Activated CD8-positive, alpha-beta T cell treated with anti-CD3 and anti-CD28 coated beads for 36 hours (primary cell): ENCODE measurements around the gene MFAP2. TPM values are rescaled to one million over a fixed set of nuclear protein-coding genes. Genes with fewer than 3 reads are reported as not detected.
"Not testable (repeated sequence)": the region's sequence is repeated elsewhere in the genome, so short reads cannot be mapped to it uniquely, and the experiment has no call there.

Source experiments
- ATAC-seq: fragments of 200-7000 bp; cut with Tn5 transposase; one replicate; pipeline ENCODE4 v1.10.0; 2021; ENCODE audit warnings: mild to moderate bottlenecking, moderate library complexity
- CTCF ChIA-PET: fragments of 350-600 bp; sonication (Branson Sonifier 250); formaldehyde crosslinking; loops from one replicate; lab custom pipeline; 2021; ENCODE audit warnings: antibody characterized with exemption; lab: Charles Lee
- POLR2A ChIA-PET: fragments of 350-600 bp; sonication (Branson Sonifier 250); formaldehyde crosslinking; loops from one replicate; lab custom pipeline; 2021; ENCODE audit warnings: antibody characterized with exemption; lab: Charles Lee
- DNase-seq: peaks from one replicate; pipeline ENCODE4 v3.0.0-alpha.2; 2020
- H3K27ac Mint-ChIP-seq: one replicate; pipeline ENCODE4 v1.8.0; 2021; ENCODE audit warnings: mild to moderate bottlenecking, mixed read lengths
- H3K27me3 Mint-ChIP-seq: one replicate; pipeline ENCODE4 v1.8.0; 2021; ENCODE audit warnings: mixed read lengths
- H3K36me3 Mint-ChIP-seq: one replicate; pipeline ENCODE4 v1.8.0; 2021; ENCODE audit warnings: low read depth, mixed read lengths
- H3K4me1 Mint-ChIP-seq: one replicate; pipeline ENCODE4 v1.8.0; 2021; ENCODE audit warnings: low read depth, mixed read lengths
- H3K4me3 Mint-ChIP-seq: one replicate; pipeline ENCODE4 v1.8.0; 2021; ENCODE audit warnings: mild to moderate bottlenecking, moderate library complexity, mixed read lengths
- H3K9me3 Mint-ChIP-seq: one replicate; pipeline ENCODE4 v1.8.0; 2021; ENCODE audit warnings: mixed read lengths
- CTCF ChIP-seq: fragments of 200-600 bp; IDR thresholded peaks from one replicate; pipeline ENCODE4 v1.8.0; 2022; ENCODE audit warnings: antibody characterized with exemption, mild to moderate bottlenecking
- intact Hi-C: fragments of 100-400 bp; cut with micrococcal nuclease; formaldehyde crosslinking; loops from one replicate; pipeline ENCODE4 v1.10.0; 2022
- total RNA-seq, 2 experiments: library from RNA; stranded (reverse); gene quantifications; one replicate each; pipeline ENCODE4 v1.2.3, GENCODE V29; 2021

MFAP2 gene
- total RNA-seq, 2 experiments from 2014 or later: not detected

- Mint-ChIP-seq H3K27me3 (no peaks in the 10 kb centered on the region), H3K9me3 (no peaks in the 10 kb centered on the region), H3K4me1 (no peaks in the 10 kb centered on the region), H3K4me3 (no peak overlapping the region), H3K27ac (no peak overlapping the region), H3K36me3 (peaks cover 8% of the 10 kb centered on the region)
- DNase-seq: no peak
- CTCF ChIA-PET: interaction anchor here (1.0 kb wide), 1 partner anchor 14 kb away, joined by 3 read pairs; no protein-coding TSS in a partner anchor
- intact Hi-C loops: no loop called here
- no peak for TF ChIP-seq CTCF
- POLR2A ChIA-PET: no interaction called here
- no peak for ATAC-seq
These were observed 33.8 kb downstream of the MFAP2 start for GRCh38 chr1:16946646-16947045.

GRCh38 chr1:16946185-16946584, 34.2 kb downstream of the MFAP2 start:
- H3K27me3 Mint-ChIP-seq, ATAC-seq, H3K27ac Mint-ChIP-seq, H3K4me1 Mint-ChIP-seq, H3K9me3 Mint-ChIP-seq, H3K4me3 Mint-ChIP-seq, H3K36me3 Mint-ChIP-seq, DNase-seq, intact Hi-C loops, POLR2A ChIA-PET: not testable (repeated sequence)
- CTCF ChIA-PET: interaction anchor here (1.0 kb wide), 1 partner anchor 14 kb away, joined by 3 read pairs; no protein-coding TSS in a partner anchor

DNA sequence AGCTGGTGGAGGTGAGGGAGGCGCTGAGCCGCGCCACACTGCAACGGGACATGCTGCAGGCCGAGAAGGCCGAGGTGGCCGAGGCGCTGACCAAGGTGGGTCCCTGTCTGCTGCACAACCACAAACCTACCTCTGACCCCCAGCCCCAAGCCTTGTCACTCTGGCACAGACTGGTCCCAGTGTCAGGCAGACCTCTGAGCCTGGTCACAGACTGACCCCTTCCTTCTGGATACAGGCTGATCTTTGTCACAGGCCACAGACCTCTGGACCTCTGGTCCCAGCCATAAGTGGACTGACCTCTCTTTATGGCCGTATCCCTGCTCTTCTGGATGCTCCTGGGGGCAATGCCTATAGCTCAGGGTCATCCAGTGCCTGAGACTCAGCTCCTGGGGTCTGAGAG, 34.9 kb downstream of the MFAP2 start:
- H3K4me3 Mint-ChIP-seq, intact Hi-C loops, H3K36me3 Mint-ChIP-seq, H3K27ac Mint-ChIP-seq, ATAC-seq, H3K27me3 Mint-ChIP-seq, DNase-seq, POLR2A ChIA-PET, H3K9me3 Mint-ChIP-seq, H3K4me1 Mint-ChIP-seq: not testable (repeated sequence)
- CTCF ChIA-PET: interaction anchor here (1.0 kb wide), 1 partner anchor 15 kb away, joined by 3 read pairs; no protein-coding TSS in a partner anchor

DNA sequence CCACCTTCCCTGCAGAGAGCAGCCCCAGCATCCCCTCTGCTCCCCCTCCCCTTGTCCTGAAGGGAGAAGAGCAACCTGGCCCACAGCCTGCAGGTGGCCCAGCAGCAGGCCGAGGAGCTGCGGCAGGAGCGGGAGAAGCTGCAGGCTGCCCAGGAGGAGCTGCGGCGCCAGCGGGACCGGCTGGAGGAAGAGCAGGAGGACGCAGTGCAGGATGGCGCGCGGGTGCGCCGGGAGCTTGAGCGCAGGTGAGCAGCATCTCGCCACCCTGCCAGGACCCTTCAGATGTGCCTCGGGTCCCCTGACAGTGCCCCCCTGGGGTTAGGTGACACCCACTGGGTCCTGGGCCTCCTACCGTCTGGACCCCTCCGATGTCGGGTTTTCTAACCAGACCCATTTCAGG, 36.4 kb downstream of the MFAP2 start:
- Mint-ChIP-seq H3K4me1 (no peaks in the 10 kb centered on the region), H3K27ac (no peak overlapping the region), H3K4me3 (no peak overlapping the region), H3K27me3 (no peaks in the 10 kb centered on the region), H3K36me3 (peaks cover 8% of the 10 kb centered on the region), H3K9me3 (no peaks in the 10 kb centered on the region)
- ChIA-PET CTCF (no interaction called here), POLR2A (no interaction called here)
- no peak for TF ChIP-seq CTCF
- intact Hi-C loops: no loop called here
- DNase-seq (no peak), ATAC-seq (no peak)

DNA sequence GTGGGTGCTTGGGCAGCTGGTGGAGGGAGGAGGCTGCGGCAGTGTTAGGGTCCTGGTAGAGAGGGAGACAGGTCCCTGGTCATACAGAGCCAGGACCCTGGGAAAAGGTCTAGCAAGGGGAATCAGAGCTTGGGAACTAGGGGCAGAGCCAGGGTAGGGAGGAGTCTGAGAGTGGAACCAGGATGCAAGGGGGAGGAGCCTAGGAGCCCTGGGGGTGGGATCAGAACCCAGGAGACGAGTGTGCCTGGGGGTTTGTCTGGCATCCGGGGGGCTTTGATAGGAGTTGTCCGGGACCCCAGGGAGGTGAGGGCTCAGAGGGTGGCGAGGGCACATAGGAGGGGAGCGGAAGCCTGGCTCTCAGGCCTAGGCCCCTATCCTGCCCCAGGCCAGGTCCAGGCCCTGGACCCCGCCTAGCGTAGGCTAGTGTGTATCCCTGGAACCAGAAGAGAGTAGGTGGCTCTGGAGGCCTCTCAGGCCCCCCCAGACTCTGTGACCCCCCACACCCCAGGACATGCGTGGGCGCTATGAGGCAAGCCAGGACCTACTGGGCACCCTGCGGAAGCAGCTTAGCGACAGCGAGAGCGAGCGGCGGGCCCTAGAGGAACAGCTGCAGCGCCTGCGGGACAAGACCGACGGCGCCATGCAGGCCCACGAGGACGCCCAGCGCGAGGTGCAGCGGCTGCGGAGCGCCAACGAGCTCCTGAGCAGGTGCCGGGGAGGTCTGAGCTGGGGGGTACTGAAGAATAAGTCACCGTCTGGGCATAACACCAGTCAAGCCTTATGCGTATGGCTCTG, 40.8 kb downstream of the MFAP2 start:
- H3K4me1 Mint-ChIP-seq, DNase-seq, intact Hi-C loops, H3K36me3 Mint-ChIP-seq, H3K9me3 Mint-ChIP-seq, ATAC-seq, H3K27me3 Mint-ChIP-seq, POLR2A ChIA-PET, H3K27ac Mint-ChIP-seq, H3K4me3 Mint-ChIP-seq: not testable (repeated sequence)
- CTCF ChIA-PET: interaction anchor here (0.9 kb wide), 1 partner anchor 12 kb away, joined by 3 read pairs; no protein-coding TSS in a partner anchor

GRCh38 chr1:16938351-16939321, 41.8 kb downstream of the MFAP2 start:
- Mint-ChIP-seq H3K36me3 (peaks cover 8% of the 10 kb centered on the region), H3K9me3 (no peaks in the 10 kb centered on the region), H3K27ac (no peak overlapping the region), H3K4me1 (no peaks in the 10 kb centered on the region), H3K4me3 (no peak overlapping the region), H3K27me3 (no peaks in the 10 kb centered on the region)
- ATAC-seq (no peak), DNase-seq (no peak)
- TF ChIP-seq CTCF: no peak
- ChIA-PET POLR2A (no interaction called here), CTCF (interaction anchor here (0.9 kb wide), 1 partner anchor 13 kb away, joined by 3 read pairs; no protein-coding TSS in a partner anchor)
- intact Hi-C loops: no loop called here

DNA sequence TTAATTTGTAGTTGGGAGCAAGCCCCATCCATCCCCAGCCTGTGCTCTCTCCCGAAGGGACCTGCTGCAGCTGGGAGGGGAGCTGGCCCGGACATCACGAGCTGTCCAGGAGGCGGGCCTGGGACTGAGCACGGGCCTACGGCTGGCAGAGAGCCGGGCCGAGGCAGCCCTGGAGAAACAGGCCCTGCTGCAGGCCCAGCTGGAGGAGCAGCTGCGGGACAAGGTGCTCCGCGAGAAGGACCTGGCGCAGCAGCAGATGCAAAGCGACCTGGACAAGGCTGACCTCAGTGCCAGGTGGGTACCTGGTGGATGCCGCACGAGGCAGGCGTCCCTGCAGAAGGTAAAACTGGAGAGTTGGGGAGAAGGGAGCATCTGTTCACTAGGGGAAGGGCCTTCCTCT, 43.8 kb downstream of the MFAP2 start:
- H3K9me3 Mint-ChIP-seq, DNase-seq, H3K27me3 Mint-ChIP-seq, intact Hi-C loops, ATAC-seq, POLR2A ChIA-PET, H3K27ac Mint-ChIP-seq, H3K36me3 Mint-ChIP-seq, H3K4me3 Mint-ChIP-seq, H3K4me1 Mint-ChIP-seq: not testable (repeated sequence)
- CTCF ChIA-PET: interaction anchor here (1.2 kb wide), 1 partner anchor 16 kb away, joined by 4 read pairs; no protein-coding TSS in a partner anchor

- H3K27me3 Mint-ChIP-seq, DNase-seq, H3K4me1 Mint-ChIP-seq, H3K9me3 Mint-ChIP-seq, H3K27ac Mint-ChIP-seq, H3K36me3 Mint-ChIP-seq, ATAC-seq, intact Hi-C loops, H3K4me3 Mint-ChIP-seq: not testable (repeated sequence)
- ChIA-PET CTCF (interaction anchor here (1.3 kb wide), 1 partner anchor 27 kb away, joined by 3 read pairs; no protein-coding TSS in a partner anchor), POLR2A (interaction anchor here (1.0 kb wide), 1 partner anchor 29 kb away, joined by 4 read pairs; no protein-coding TSS in a partner anchor)
These were observed 46.5 kb downstream of the MFAP2 start for GRCh38 chr1:16933945-16934344.
